H1 (cell line): Measurements from ENCODE around the gene TRIM62. TPM values are rescaled to one million over a fixed set of nuclear protein-coding genes. Genes with fewer than 3 reads are reported as not detected.

Experiments
- CTCF ChIA-PET: fragments of 300-600 bp; sonication (Branson Sonifier 250); formaldehyde crosslinking; loops from one replicate; lab custom pipeline; 2021; ENCODE audit not compliant: partially characterized antibody; lab: Charles Lee
- POLR2A ChIA-PET: fragments of 300-600 bp; sonication (Branson Sonifier 250); formaldehyde crosslinking; loops from one replicate; lab custom pipeline; 2021; ENCODE audit warnings: inconsistent platforms; ENCODE audit not compliant: partially characterized antibody; lab: Charles Lee
- DNase-seq, 2 experiments: peaks; one replicate each; pipeline versions ENCODE4 v3.0.0 to v3.0.0-alpha.2; 2010 to 2022; ENCODE audit warnings: low spot score in 2 of 2, low read depth in 1 of 2, mixed read lengths in 1 of 2
- FAIRE-seq: peaks from 2 replicates; lab custom pipeline; 2011; peaks lifted over from hg19 to GRCh38; lab: Jason Lieb, UNC
- H2AFZ ChIP-seq: 2 replicates; pipeline ENCODE4 v1.8.1; 2012; ENCODE audit warnings: low read length, inconsistent platforms
- H2AK5ac ChIP-seq: 2 replicates; pipeline ENCODE4 v1.6.1; 2013; ENCODE audit warnings: low read depth, low read length
- H2BK120ac ChIP-seq: replicated peaks from 2 replicates; pipeline ENCODE3; 2013; ENCODE audit warnings: low read depth, low read length, inconsistent platforms
- H2BK12ac ChIP-seq: 2 replicates; pipeline ENCODE4 v1.6.1; 2013; ENCODE audit warnings: low read depth, low read length
- H2BK15ac ChIP-seq: 2 replicates; pipeline ENCODE4 v1.6.1; 2013; ENCODE audit warnings: low read length
- H2BK20ac ChIP-seq: 2 replicates; pipeline ENCODE4 v1.6.1; 2013; ENCODE audit warnings: low read length
- H2BK5ac ChIP-seq: 2 replicates; pipeline ENCODE4 v1.6.1; 2013; ENCODE audit warnings: low read depth, low read length
- H3K14ac ChIP-seq: 2 replicates; pipeline ENCODE4 v1.6.1; 2013; ENCODE audit warnings: inconsistent platforms; ENCODE audit not compliant: insufficient read length
- H3K18ac ChIP-seq: 2 replicates; pipeline ENCODE4 v1.6.1; 2013; ENCODE audit warnings: low read length; ENCODE audit errors: extremely low read depth
- H3K23ac ChIP-seq: 2 replicates; pipeline ENCODE4 v1.6.1; 2013; ENCODE audit warnings: inconsistent platforms; ENCODE audit not compliant: insufficient read length
- H3K23me2 ChIP-seq: 2 replicates; pipeline ENCODE4 v1.6.1; 2013; ENCODE audit warnings: low read depth, low read length
- H3K27ac ChIP-seq: 2 replicates; pipeline ENCODE4 v1.6.1; 2011; ENCODE audit warnings: low read depth, low read length, inconsistent platforms
- H3K27me3 ChIP-seq, 4 experiments: replicated peaks in 1 of 4; 1 replicate in 1 of 4; 2 replicates in 3 of 4; pipeline versions ENCODE4 v1.6.1 to v1.8.1; 2011 to 2013; ENCODE audit warnings: low read length in 3 of 4, mild to moderate bottlenecking in 3 of 4, inconsistent platforms in 2 of 4, mixed read lengths in 2 of 4, moderate library complexity in 1 of 4; ENCODE audit not compliant: control insufficient read depth in 3 of 4, insufficient read depth in 3 of 4; ENCODE audit errors: extremely low read depth in 1 of 4
- H3K36me3 ChIP-seq, 4 experiments: 2 replicates each; pipeline versions ENCODE4 v1.6.1 to v1.8.1; 2011 to 2013; ENCODE audit warnings: mild to moderate bottlenecking in 4 of 4, low read length in 3 of 4, moderate library complexity in 2 of 4, control low read depth in 1 of 4, inconsistent platforms in 1 of 4; ENCODE audit not compliant: insufficient read depth in 4 of 4, control insufficient read depth in 2 of 4
- H3K4ac ChIP-seq: replicated peaks from 2 replicates; pipeline ENCODE3; 2013; ENCODE audit warnings: low read length, low read depth, mixed read lengths, inconsistent platforms; ENCODE audit not compliant: insufficient read length
- H3K4me1 ChIP-seq, 4 experiments: replicated peaks in 1 of 4; 1 replicate in 1 of 4; 2 replicates in 3 of 4; pipeline versions ENCODE4 v1.6.1 to v1.8.1; 2011 to 2013; ENCODE audit warnings: low read length in 3 of 4, inconsistent platforms in 2 of 4, mixed read lengths in 1 of 4; ENCODE audit not compliant: insufficient read depth in 4 of 4, control insufficient read depth in 3 of 4
- H3K4me2 ChIP-seq, 2 experiments: 2 replicates each; pipeline versions ENCODE4 v1.6.1 to v1.8.1; 2011 to 2013; ENCODE audit warnings: low read depth in 2 of 2, low read length in 2 of 2, control low read depth in 1 of 2, inconsistent platforms in 1 of 2, mild to moderate bottlenecking in 1 of 2; ENCODE audit not compliant: insufficient read depth in 1 of 2
- H3K4me3 ChIP-seq, 4 experiments: fragments of 200-600, 300-600 bp in 1 of 4; sonication (generic), shearing (Covaris generic), sonication (Bioruptor Twin) in 1 of 4; 2 replicates each; pipeline versions ENCODE4 v1.5.1 to v1.8.1; 2011 to 2016; ENCODE audit warnings: low read length in 4 of 4, low read depth in 3 of 4, control low read depth in 2 of 4, inconsistent platforms in 2 of 4, mild to moderate bottlenecking in 2 of 4, mixed read lengths in 1 of 4, moderate library complexity in 1 of 4; ENCODE audit not compliant: insufficient read depth in 2 of 4; ENCODE audit errors: extremely low read depth in 1 of 4
- H3K56ac ChIP-seq: replicated peaks from 2 replicates; pipeline ENCODE3; 2013; ENCODE audit warnings: low read depth, mild to moderate bottlenecking, mixed read lengths, low read length, inconsistent platforms; ENCODE audit not compliant: insufficient read length
- H3K79me1 ChIP-seq: 2 replicates; pipeline ENCODE4 v1.6.1; 2013; ENCODE audit warnings: low read depth, low read length, control low read depth
- H3K79me2 ChIP-seq, 2 experiments: 2 replicates each; pipeline versions ENCODE4 v1.6.1 to v1.8.1; 2012 to 2013; ENCODE audit warnings: low read length in 2 of 2, mild to moderate bottlenecking in 2 of 2, inconsistent platforms in 1 of 2; ENCODE audit not compliant: insufficient read depth in 2 of 2, control insufficient read depth in 1 of 2
- H3K9ac ChIP-seq, 4 experiments: replicated peaks in 1 of 4; 1 replicate in 1 of 4; 2 replicates in 3 of 4; pipeline versions ENCODE4 v1.6.1 to v1.8.1; 2011 to 2013; ENCODE audit warnings: low read depth in 3 of 4, low read length in 3 of 4, control low read depth in 2 of 4, mild to moderate bottlenecking in 2 of 4, moderate library complexity in 2 of 4, inconsistent platforms in 1 of 4; ENCODE audit errors: extremely low read depth in 1 of 4
- H3K9me3 ChIP-seq, 2 experiments: 2 replicates each; pipeline versions ENCODE4 v1.6.1 to v1.8.1; 2012 to 2013; ENCODE audit warnings: mild to moderate bottlenecking in 2 of 2, moderate library complexity in 2 of 2, control low read depth in 1 of 2, inconsistent platforms in 1 of 2, low read depth in 1 of 2, low read length in 1 of 2, mixed read lengths in 1 of 2; ENCODE audit not compliant: insufficient read depth in 2 of 2
- H4K20me1 ChIP-seq, 2 experiments: replicated peaks in 1 of 2; 2 replicates each; pipeline versions ENCODE3 to v1.8.1; 2011 to 2013; ENCODE audit warnings: inconsistent platforms in 2 of 2, low read length in 2 of 2, mild to moderate bottlenecking in 1 of 2; ENCODE audit not compliant: insufficient read depth in 2 of 2, control insufficient read depth in 1 of 2
- H4K5ac ChIP-seq: 2 replicates; pipeline ENCODE4 v1.6.1; 2013; ENCODE audit warnings: low read length, low read depth, mixed read lengths, inconsistent platforms; ENCODE audit not compliant: insufficient read length
- H4K8ac ChIP-seq: 2 replicates; pipeline ENCODE4 v1.8.0; 2013; ENCODE audit warnings: mild to moderate bottlenecking, moderate library complexity, low read length, inconsistent platforms; ENCODE audit not compliant: insufficient read depth; ENCODE audit errors: extremely low read depth
- H4K91ac ChIP-seq: replicated peaks from 2 replicates; pipeline ENCODE3; 2013; ENCODE audit warnings: low read length, mixed read lengths, inconsistent platforms; ENCODE audit not compliant: insufficient read length
- ASH2L ChIP-seq: fragments of 200-600, 300-600 bp; sonication (generic); IDR thresholded peaks from one replicate; pipeline ENCODE4 v1.7.1; 2017; ENCODE audit warnings: low read length
- BCL11A ChIP-seq, 2 experiments: IDR thresholded peaks; one replicate each; pipeline ENCODE4 v1.6.1; 2011; ENCODE audit warnings: low read depth in 2 of 2, low read length in 2 of 2, mild to moderate bottlenecking in 2 of 2
- CREB1 ChIP-seq: IDR thresholded peaks from 2 replicates; pipeline ENCODE4 v1.6.1; 2012; ENCODE audit warnings: inconsistent platforms
- RAD21 ChIP-seq, 2 experiments: IDR thresholded peaks in 1 of 2; conservative IDR thresholded peaks in 1 of 2; 2 replicates each; pipeline ENCODE4 v1.6.1; 2011; ENCODE audit warnings: low read depth in 2 of 2, low read length in 2 of 2, improper control_type of control experiment in 1 of 2, inconsistent platforms in 1 of 2, mild to moderate bottlenecking in 1 of 2, moderate library complexity in 1 of 2
- RBBP5 ChIP-seq: IDR thresholded peaks from 2 replicates; pipeline ENCODE4 v1.7.1; 2012; ENCODE audit warnings: low read depth, mild to moderate bottlenecking, inconsistent platforms, low read length, moderate library complexity, borderline replicate concordance
- SIRT6 ChIP-seq: IDR thresholded peaks from one replicate; pipeline ENCODE4 v1.7.1; 2012; ENCODE audit warnings: low read length, inconsistent platforms
- YY1 ChIP-seq: IDR thresholded peaks from 2 replicates; pipeline ENCODE4 v1.6.1; 2011; ENCODE audit warnings: low read depth, mild to moderate bottlenecking, low read length
- WGBS, 2 experiments: shearing (Covaris generic) in 1 of 2; methylation state at CpG; one replicate each; pipeline versions ENCODE4 v1.1.6 to v1.1.7; 2013 to 2015; ENCODE audit warnings: low lambda C conversion rate in 2 of 2, mixed read lengths in 2 of 2, inconsistent platforms in 1 of 2, low coverage in 1 of 2, missing lambda C conversion rate in 1 of 2; ENCODE audit not compliant: insufficient replicate concordance in 2 of 2, insufficient coverage in 1 of 2, insufficient read length in 1 of 2; ENCODE audit errors: extremely low coverage in 1 of 2, missing lambda C conversion rate in 1 of 2; 5-methylcytosine and 5-hydroxymethylcytosine counted together
- polyA plus RNA-seq, 7 experiments: library from polyadenylated mRNA; depleted of rRNA in 3 of 7; stranded (reverse) in 5 of 7; unstranded in 2 of 7; fragments of >200 nt in 5 of 7; fragments of 200-250 nt in 2 of 7; gene quantifications; 1 replicate in 5 of 7; 2 replicates in 1 of 7; 4 replicates in 1 of 7; pipeline versions ENCODE4 v1.2.1 to v1.2.3, GENCODE V29; 2011 to 2013; ENCODE audit warnings: missing spikeins in 2 of 7, mixed read lengths in 2 of 7
- total RNA-seq: library from RNA; stranded (reverse); fragmentation: NEBNext Ultra II Directional; extraction: Animal tissue kit (Norgen Biotek cat#: 25700); gene quantifications from 2 replicates; pipeline ENCODE4 v1.2.1, GENCODE V29; 2021

Gene TRIM62
- total and polyA plus RNA-seq, 2 of the 8 experiments (the other 6 are each of a cell fraction or from before 2014, with no cell fraction given): 6.3 to 10.8 TPM

GRCh38 chr1:33159577-33159976, 22.3 kb downstream of the TRIM62 start:
- no peak overlapping the region for H2BK5ac ChIP-seq
- no peak overlapping the region for H3K4ac ChIP-seq
- ChIA-PET CTCF (no interaction called here), POLR2A (no interaction called here)
- WGBS, 2 experiments: 95% methylated on average over 26 of the region's 26 CpGs; no CpG with 5 or more reads in 1 of the 2 experiments
- no peak for DNase-seq
- H3K9me3 ChIP-seq: no peaks in the 10 kb centered on the region
- no peak for FAIRE-seq
- peaks cover 0 to 4% (median 1%) of the 10 kb centered on the region in 4 experiments; a peak in 2 of 8 replicates for H3K36me3 ChIP-seq
- H2AK5ac ChIP-seq: no peak overlapping the region
- no peak overlapping the region for H4K91ac ChIP-seq
- H3K14ac ChIP-seq: no peak overlapping the region
- no peak overlapping the region for H2BK20ac ChIP-seq
- H3K18ac ChIP-seq: no peak overlapping the region
- no peak overlapping the region for H2AFZ ChIP-seq
- TF ChIP-seq BCL11A (IDR thresholded peaks at IDR 0.05; ENCODE audit: low read depth in 2 of 2, low read length in 2 of 2): no peak
- TF ChIP-seq SIRT6: no peak
- TF ChIP-seq CREB1: no peak
- no peak for TF ChIP-seq YY1
- no peak for TF ChIP-seq ASH2L
- TF ChIP-seq RBBP5: no peak
- no peak for TF ChIP-seq RAD21 (IDR thresholded peaks at IDR 0.05 in 1 of 2, conservative IDR thresholded peaks at IDR 0.05 in 1 of 2; ENCODE audit: low read depth in 2 of 2, low read length in 2 of 2)
- H3K23ac ChIP-seq: no peak overlapping the region
- H3K27ac ChIP-seq: no peak overlapping the region
- no peak overlapping the region for H4K5ac ChIP-seq
- H2BK12ac ChIP-seq: no peak overlapping the region
- no peaks in the 10 kb centered on the region for H3K23me2 ChIP-seq
- H3K56ac ChIP-seq: no peak overlapping the region
- H3K4me3 ChIP-seq: no peak overlapping the region
- H3K9ac ChIP-seq: no peak overlapping the region
- no peak overlapping the region for H4K8ac ChIP-seq
- H3K4me1 ChIP-seq: peaks cover 0 to 23% (median 14%) of the 10 kb centered on the region in 4 experiments; a peak in 6 of 7 replicates
- no peak overlapping the region for H3K4me2 ChIP-seq
- no peak overlapping the region for H2BK15ac ChIP-seq
- H2BK120ac ChIP-seq: no peak overlapping the region
- H3K79me1 ChIP-seq: no peaks in the 10 kb centered on the region; the same call in 1 of the 2 replicates
- no peaks in the 10 kb centered on the region for H4K20me1 ChIP-seq
- H3K27me3 ChIP-seq: no peaks in the 10 kb centered on the region
- no peaks in the 10 kb centered on the region for H3K79me2 ChIP-seq
